ENCODE results near the gene IL23R.

IL23R gene

DNA sequence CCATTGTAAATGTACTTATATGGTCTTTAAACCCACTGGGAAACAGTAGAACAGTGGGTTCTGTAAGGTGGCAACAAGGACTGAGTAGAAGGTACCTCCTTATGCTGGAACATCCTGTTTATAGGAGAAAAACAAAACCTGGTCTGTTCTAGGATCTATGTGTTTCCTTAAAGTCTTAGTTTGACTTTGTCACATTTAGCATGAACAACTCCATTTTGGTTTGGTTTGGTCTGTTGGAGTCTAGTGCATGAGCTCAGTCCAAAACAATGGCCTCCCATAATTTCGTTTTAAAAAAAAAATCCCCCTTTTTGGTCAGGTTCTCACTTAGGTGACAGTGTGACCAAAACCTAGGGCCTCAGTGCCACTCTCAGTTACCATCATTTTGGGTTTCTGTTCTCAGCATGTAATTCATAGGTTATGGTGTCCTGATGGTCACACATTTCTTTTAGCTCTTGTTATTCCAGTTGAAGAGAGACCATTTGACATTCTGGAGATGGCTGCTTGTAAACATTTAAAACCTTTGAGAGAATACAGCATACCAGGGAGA lies 75.0 kb downstream of the IL23R start:
- DNase-seq, result no peak

DNA sequence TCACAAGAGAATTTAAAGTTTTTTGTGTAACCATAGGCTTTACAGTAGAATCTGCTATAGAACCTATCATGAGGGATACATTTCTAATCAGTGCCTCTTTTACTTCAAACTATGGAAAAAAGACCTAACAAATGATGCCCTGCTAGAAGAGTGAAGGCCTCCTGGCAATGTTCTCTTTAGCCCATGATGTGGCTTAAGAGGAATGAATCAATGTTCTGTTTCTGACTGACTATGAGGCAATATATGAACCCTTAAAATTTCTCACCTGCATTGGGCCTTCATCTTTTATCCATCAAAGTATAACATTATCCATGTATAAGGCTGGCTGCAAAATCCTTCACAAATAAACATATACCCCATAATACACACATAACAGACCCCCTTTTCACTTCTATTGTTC lies 75.8 kb downstream of the IL23R start:
- no peak for DNase-seq

GRCh38 chr1:67250051-67250653 lies 83.9 kb downstream of the IL23R start:
- DNase-seq, result no peak

DNA sequence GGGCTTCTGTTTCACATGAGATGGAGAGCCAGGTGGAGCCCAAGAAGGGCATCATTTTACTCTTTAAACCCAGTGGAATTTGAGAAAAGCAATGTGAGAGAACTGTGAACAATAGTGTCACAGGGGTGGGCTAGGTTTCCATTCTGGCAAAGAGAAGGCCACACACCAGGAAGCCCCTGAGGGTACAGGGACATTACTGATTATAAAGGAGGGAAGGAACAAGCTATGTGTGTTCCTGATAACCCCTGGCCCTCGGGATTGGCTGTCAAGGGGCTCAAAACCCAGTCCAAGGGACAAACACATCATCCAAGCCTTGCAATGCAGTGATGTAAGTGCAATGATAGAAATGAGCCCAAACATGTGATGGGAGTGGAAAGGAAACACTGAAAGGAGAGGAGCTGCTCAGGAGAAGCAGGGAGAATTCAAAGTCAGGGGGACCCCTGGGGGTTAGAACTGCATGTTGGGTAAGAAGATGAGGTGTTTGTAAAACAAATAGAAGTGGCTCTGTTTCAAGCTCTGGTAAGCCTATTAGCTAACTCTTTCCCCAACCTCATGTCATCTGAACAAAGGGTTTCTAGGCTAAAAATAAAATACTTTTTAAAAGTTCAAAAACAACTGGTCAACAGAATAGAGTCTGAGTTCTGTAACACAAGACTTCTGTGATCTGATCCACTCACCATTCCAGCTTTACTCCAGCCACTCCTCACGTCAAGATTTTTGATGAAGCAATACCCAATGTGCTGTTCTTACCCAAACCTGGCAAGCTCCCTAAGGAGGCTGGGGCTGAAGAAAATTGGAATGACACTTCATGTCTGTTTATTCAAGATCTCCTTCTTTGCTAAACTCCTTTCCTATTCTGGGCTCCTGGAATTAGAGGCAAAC lies 90.3 kb downstream of the IL23R start:
- DNase-seq, result no peak

- DNase-seq, result no peak
Measured at GRCh38 chr1:67257173-67257535, 90.9 kb downstream of the IL23R start.

DNA sequence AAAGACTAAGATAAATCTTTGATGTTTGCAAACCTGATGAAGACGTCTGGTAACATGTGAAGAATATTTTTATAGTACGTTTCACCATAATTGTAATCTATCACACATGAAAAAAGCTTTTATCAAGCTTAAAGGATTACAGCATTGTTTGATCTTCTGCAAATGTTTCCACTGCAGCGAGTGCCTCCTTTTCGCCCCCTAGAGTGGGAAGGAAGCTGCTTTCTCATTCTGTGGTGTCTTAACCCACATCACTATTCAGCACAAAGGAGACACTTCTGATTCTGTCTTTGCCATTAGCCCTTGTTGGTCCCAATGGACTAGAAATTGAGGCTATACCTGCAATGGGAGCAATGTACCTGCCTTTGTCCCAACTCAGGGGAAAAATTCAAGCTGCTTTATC lies 95.4 kb downstream of the IL23R start:
- no peak for DNase-seq

DNA sequence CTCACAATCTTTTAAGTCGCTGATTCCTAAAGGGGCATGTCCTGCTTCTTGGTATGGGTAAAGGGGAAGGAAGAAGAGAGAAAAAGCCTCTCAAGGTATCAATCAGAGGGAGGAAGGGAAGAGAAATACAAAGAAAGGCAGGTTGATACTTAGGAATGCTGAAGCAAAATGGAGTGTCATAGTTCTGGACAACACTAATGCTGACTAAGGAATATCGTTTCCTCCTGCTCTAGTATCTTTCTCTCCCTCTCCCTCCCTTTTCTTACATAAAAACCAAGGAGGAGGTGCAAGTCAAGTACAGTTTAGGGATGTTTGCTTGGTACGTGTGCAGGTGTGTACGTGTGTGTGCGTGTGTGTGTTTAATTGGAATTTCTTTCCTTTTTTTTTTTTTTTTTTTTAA lies 96.5 kb downstream of the IL23R start:
- no peak for DNase-seq

GRCh38 chr1:67264152-67264551 lies 97.9 kb downstream of the IL23R start:
- no peak for DNase-seq

- no peak for DNase-seq
Measured at GRCh38 chr1:67264899-67265298, 98.6 kb downstream of the IL23R start.

DNA sequence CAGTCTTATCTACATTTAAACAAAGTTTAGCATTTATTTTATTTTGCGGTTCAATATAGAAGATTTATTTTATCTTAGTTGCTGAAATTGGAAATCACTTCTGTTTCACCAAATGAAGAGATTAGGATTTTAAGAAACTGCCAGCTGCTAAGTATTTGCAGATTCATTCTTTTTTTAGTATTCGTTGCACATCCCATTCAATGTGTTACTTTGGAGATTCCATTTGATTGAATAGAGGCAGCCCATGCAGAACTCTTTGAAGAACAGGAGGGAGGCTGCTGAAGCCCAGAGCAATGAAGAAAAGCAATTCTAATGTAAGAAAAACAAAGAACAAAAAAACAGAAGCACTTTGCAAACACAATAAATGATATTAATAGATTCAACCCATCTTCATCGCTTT lies 102.8 kb downstream of the IL23R start:
- DNase-seq, result no peak

GRCh38 chr1:67270541-67270940 lies 104.3 kb downstream of the IL23R start:
- DNase-seq, result no peak

- no peak for DNase-seq
Measured at GRCh38 chr1:67273591-67273990, 107.3 kb downstream of the IL23R start.

DNA sequence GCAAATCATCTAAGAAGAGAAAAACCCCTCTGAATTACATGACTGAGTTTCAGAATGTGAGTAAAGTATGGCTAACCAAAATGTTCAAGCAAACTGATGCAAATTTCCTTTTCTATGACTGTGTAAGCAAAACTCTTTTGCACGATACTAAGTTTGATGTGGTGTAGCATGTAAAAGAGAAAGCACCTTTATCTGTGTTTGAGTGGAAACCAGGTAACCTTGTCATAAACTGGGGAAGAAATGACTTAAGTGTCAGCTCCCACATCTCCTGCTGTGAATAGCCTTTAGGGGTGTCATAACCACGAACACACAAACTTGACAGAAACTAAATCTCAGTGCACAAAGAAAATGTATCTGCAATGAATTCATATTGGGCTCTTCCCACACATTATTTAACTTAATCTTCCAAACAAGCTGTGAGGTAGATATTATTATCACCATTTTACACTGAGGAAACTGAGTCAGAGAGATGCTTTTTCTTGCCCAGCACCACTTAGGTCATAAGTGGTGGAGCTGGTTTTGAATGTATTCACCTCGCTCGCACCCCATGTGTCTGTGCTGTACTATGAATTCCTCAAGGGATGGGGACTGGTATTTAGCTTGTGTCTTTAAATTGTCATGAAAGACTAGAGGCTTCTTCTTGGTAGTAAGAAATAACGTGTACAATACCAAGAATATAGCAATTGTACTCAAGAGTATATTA lies 108.5 kb downstream of the IL23R start:
- DNase-seq, result no peak

- DNase-seq, result no peak
Measured at GRCh38 chr1:67280696-67281095, 114.4 kb downstream of the IL23R start.

- DNase-seq, result no peak
Measured at GRCh38 chr1:67281244-67281643, 115.0 kb downstream of the IL23R start.

DNA sequence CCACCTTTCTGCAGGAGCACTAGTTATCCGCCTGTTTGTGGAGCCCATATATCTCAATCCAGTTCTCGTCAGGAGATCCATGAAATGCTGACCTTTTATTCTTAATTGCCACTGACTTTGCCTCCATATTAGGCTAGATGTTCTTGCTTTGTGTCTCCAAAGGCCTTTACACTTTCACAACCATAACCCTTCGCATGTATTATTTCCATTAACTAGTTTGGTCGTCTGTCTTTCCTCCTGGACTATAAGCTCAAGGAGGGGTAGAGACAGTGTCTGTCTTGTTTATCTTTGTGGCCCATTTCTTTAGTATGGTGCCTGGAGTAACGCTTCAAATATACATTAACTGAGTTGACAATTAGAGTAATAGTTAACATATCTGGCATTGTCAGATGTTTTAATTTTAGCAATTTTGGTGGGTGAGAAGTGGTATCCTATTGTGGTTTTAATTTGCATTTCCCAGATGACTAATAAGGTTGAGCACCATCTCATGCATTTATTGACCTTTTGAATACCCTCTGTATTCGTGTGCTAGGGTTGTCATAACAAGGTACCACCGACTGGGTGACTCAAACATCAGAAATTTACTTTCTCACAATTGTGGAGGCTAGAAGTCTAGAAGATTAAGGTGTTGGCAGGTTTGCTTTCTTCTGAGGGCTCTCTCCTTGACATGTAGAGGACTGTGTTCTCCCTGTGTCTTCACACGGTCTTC lies 119.7 kb downstream of the IL23R start:
- DNase-seq, result no peak

DNA sequence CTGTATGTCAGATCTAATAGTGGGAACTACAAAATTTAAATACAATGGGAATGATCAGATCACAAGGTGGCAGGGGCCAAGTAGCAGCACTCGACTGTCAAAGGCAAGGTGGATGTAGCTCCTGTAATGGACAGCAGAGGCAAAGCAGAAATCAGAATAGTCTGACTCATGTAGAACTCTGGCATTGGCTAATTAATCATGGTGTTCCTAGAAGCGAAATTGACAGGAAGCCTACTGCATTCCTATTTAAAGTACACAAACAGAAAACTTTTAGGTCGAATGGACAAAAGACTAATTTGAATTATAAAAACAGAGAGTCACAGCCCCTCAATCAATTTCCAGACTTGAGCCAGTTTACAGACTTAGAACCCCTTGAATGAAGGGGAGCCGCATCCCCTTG lies 124.0 kb downstream of the IL23R start:
- DNase-seq, result no peak

DNA sequence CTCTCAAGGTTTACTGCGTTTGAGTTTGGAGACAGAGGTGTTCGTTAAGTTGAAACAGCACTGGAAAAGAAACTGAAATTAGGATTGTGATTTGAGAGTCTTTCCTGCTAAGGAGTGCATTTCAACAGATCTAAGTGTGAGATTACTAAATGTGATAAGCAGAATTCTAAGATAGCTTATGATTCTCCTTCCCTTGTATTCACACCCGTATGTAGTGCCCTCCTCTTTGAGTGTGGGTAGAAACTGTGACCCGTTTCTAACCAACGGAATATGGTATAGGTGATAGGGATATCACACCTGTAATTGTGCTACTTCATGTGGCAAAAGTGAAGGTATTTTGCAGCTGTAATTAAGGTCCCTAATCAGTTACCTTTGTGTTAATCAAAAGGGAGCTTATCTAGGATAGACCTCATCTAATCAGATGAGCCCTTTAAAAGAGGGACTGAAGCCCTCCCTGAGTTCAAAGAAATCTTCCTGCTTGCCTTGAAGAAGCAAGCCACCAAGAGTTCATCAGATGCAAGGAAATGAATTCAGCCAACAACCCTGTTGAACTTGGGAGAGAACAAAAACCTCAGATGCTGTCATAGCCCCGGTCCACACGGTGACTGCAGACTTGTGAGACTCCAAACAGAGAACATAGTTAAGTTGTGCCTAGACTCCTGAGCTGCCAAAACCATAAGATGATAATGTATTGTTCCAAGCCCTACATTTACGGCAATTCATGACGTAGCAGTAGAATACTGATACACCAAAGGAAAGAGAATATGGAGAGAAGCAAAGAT lies 128.8 kb downstream of the IL23R start:
- DNase-seq, result no peak

DNA sequence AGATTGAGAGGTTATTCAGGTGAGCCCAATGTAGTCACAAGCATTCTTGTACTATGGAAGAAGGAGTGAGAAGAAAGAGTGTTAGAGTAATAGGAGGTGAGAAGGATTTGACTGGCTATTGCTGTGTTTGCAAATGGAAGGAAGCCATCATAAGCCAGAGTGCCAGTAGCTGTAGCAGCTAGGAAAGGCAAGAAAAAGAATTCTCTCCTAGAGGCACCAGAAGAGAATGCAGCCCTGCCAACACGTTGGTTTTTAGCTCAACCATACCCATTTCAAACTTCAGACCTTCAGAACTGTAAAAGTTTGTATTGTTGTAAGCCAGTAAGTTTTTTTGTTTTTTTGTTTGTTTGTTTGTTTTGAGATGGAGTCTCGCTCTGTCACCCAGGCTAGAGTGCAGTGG lies 132.5 kb downstream of the IL23R start:
- no peak for DNase-seq

GRCh38 chr1:67299296-67299695 lies 133.0 kb downstream of the IL23R start:
- DNase-seq, result no peak

DNA sequence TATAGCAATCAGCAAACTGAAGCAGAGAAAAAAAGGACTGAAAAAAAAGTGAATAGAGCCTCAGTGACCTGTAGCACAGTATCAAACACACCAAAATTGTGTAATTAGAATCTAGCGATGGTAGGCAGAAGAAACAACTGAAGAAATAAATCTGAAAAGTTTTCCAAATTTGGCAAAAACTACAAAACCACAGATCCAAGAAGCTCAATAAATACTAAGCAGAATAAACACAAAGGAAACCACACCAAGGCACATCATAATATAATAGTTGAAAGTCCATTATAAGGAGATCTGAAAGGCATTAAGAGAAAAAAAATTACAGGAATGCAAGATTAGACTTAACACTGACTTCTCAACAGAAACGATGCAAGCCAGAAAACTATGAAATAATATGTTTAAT lies 134.3 kb downstream of the IL23R start:
- no peak for DNase-seq

- DNase-seq, result no peak
Measured at GRCh38 chr1:67304023-67304422, 137.8 kb downstream of the IL23R start.

Data from right kidney (tissue), 1 donor.